Astrocyte (in vitro differentiated cells and primary cell): Measurements from ENCODE around the gene ADGRG6. TPM values are rescaled to one million over a fixed set of nuclear protein-coding genes. Genes with fewer than 3 reads are reported as not detected.

Experiments used
- DNase-seq: peaks from one replicate; pipeline ENCODE4 v3.0.0-alpha.2; 2010; ENCODE audit warnings: low read depth
- FAIRE-seq: peaks from 2 replicates; lab custom pipeline; 2011; peaks lifted over from hg19 to GRCh38; lab: Jason Lieb, UNC
- H2AFZ ChIP-seq: 2 replicates; pipeline ENCODE4 v1.6.0; 2012; ENCODE audit warnings: low read depth, low read length, inconsistent platforms
- H3K27ac ChIP-seq: 2 replicates; pipeline ENCODE4 v1.5.1; 2011; ENCODE audit warnings: low read depth, low read length, inconsistent platforms
- H3K27me3 ChIP-seq: 2 replicates; pipeline ENCODE4 v1.6.0; 2011; ENCODE audit warnings: low read length, inconsistent platforms; ENCODE audit not compliant: insufficient read depth
- H3K36me3 ChIP-seq: 2 replicates; pipeline ENCODE4 v1.5.1; 2011; ENCODE audit warnings: low read length, inconsistent platforms; ENCODE audit not compliant: insufficient read depth
- H3K4me1 ChIP-seq: 2 replicates; pipeline ENCODE4 v1.5.1; 2011; ENCODE audit warnings: low read length, inconsistent platforms; ENCODE audit not compliant: insufficient read depth
- H3K4me2 ChIP-seq: 2 replicates; pipeline ENCODE4 v1.6.0; 2012; ENCODE audit warnings: low read length, inconsistent platforms
- H3K4me3 ChIP-seq: 2 replicates; pipeline ENCODE4 v1.5.1; 2011; ENCODE audit warnings: low read depth, mild to moderate bottlenecking, low read length, inconsistent platforms; ENCODE audit not compliant: insufficient read depth
- H3K79me2 ChIP-seq: 2 replicates; pipeline ENCODE4 v1.6.0; 2012; ENCODE audit warnings: mild to moderate bottlenecking, low read length, inconsistent platforms; ENCODE audit not compliant: insufficient read depth
- H3K9ac ChIP-seq: 2 replicates; pipeline ENCODE4 v1.6.0; 2012; ENCODE audit warnings: mild to moderate bottlenecking, low read length, inconsistent platforms
- H3K9me3 ChIP-seq: 2 replicates; pipeline ENCODE4 v1.5.1; 2012; ENCODE audit warnings: low read depth, mild to moderate bottlenecking, low read length, inconsistent platforms; ENCODE audit not compliant: insufficient read depth
- H4K20me1 ChIP-seq: 2 replicates; pipeline ENCODE4 v1.6.0; 2012; ENCODE audit warnings: low read length, inconsistent platforms; ENCODE audit not compliant: insufficient read depth
- H3K27ac Mint-ChIP-seq: one replicate; pipeline ENCODE4 v1.8.0; 2021; ENCODE audit warnings: mild to moderate bottlenecking, mixed read lengths; ENCODE audit not compliant: unreplicated experiment
- H3K27me3 Mint-ChIP-seq: one replicate; pipeline ENCODE4 v1.8.0; 2021; ENCODE audit warnings: low read depth, mixed read lengths; ENCODE audit not compliant: unreplicated experiment
- H3K36me3 Mint-ChIP-seq: one replicate; pipeline ENCODE4 v1.8.0; 2021; ENCODE audit warnings: low read depth, mixed read lengths; ENCODE audit not compliant: unreplicated experiment
- H3K4me1 Mint-ChIP-seq: one replicate; pipeline ENCODE4 v1.8.0; 2021; ENCODE audit warnings: low read depth, mixed read lengths; ENCODE audit not compliant: unreplicated experiment
- H3K4me3 Mint-ChIP-seq: one replicate; pipeline ENCODE4 v1.8.0; 2021; ENCODE audit warnings: mild to moderate bottlenecking, moderate library complexity, mixed read lengths; ENCODE audit not compliant: unreplicated experiment
- H3K9me3 Mint-ChIP-seq: one replicate; pipeline ENCODE4 v1.8.0; 2021; ENCODE audit warnings: mild to moderate bottlenecking, mixed read lengths; ENCODE audit not compliant: unreplicated experiment
- CTCF ChIP-seq: IDR thresholded peaks from 2 replicates; pipeline ENCODE4 v1.5.1; 2011; ENCODE audit warnings: low read depth, mild to moderate bottlenecking, inconsistent platforms, low read length, moderate library complexity; ENCODE audit not compliant: insufficient read depth
- EZH2 ChIP-seq: IDR thresholded peaks from 2 replicates; pipeline ENCODE4 v1.6.1; 2012; ENCODE audit warnings: mild to moderate bottlenecking, low read length, inconsistent platforms; ENCODE audit not compliant: insufficient read depth
- total RNA-seq: library from RNA; stranded (reverse); gene quantifications from 2 replicates; pipeline ENCODE4 v1.2.1, GENCODE V29; 2021

The ADGRG6 gene
- total RNA-seq, 1 donor from 2014 or later = 98.2 TPM

- H3K79me2 ChIP-seq = no peaks in the 10 kb centered on the region
- no peaks in the 10 kb centered on the region for H3K27me3 ChIP-seq
- peaks cover 4% of the 10 kb centered on the region for H3K4me1 ChIP-seq
- H2AFZ ChIP-seq = no peak overlapping the region
- H3K9me3 Mint-ChIP-seq = no peaks in the 10 kb centered on the region
- no peak overlapping the region for H3K27ac ChIP-seq
- no peak overlapping the region for H3K4me3 Mint-ChIP-seq
- FAIRE-seq = no peak
- TF ChIP-seq CTCF (no peak), EZH2 (no peak)
- H3K4me1 Mint-ChIP-seq = peaks cover 9% of the 10 kb centered on the region
- no peak overlapping the region for H3K27ac Mint-ChIP-seq
- peaks cover 2% of the 10 kb centered on the region for H3K36me3 Mint-ChIP-seq
- H4K20me1 ChIP-seq = no peaks in the 10 kb centered on the region
- H3K9me3 ChIP-seq = no peaks in the 10 kb centered on the region
- H3K36me3 ChIP-seq = no peaks in the 10 kb centered on the region
- no peak for DNase-seq
- no peak overlapping the region for H3K9ac ChIP-seq
- H3K4me3 ChIP-seq = no peak overlapping the region
- H3K4me2 ChIP-seq = no peak overlapping the region
- H3K27me3 Mint-ChIP-seq = no peaks in the 10 kb centered on the region
Measured at GRCh38 chr6:142367501-142368018, 65.8 kb downstream of the ADGRG6 start.

- H3K4me1 ChIP-seq = peaks cover 8% of the 10 kb centered on the region
- H3K9me3 ChIP-seq = no peaks in the 10 kb centered on the region
- no peaks in the 10 kb centered on the region for H3K36me3 ChIP-seq
- H3K27ac Mint-ChIP-seq = no peak overlapping the region
- H3K9me3 Mint-ChIP-seq = no peaks in the 10 kb centered on the region
- DNase-seq (no peak), FAIRE-seq (no peak)
- H3K9ac ChIP-seq = no peak overlapping the region
- H2AFZ ChIP-seq = no peak overlapping the region
- TF ChIP-seq EZH2 (no peak), CTCF (no peak)
- no peaks in the 10 kb centered on the region for H3K27me3 Mint-ChIP-seq
- H3K4me3 Mint-ChIP-seq = no peak overlapping the region
- H3K36me3 Mint-ChIP-seq = peaks cover 2% of the 10 kb centered on the region
- H3K79me2 ChIP-seq = no peaks in the 10 kb centered on the region
- H3K27ac ChIP-seq = no peak overlapping the region
- no peaks in the 10 kb centered on the region for H3K27me3 ChIP-seq
- H3K4me3 ChIP-seq = no peak overlapping the region
- peaks cover 21% of the 10 kb centered on the region for H3K4me1 Mint-ChIP-seq
- no peaks in the 10 kb centered on the region for H4K20me1 ChIP-seq
- H3K4me2 ChIP-seq = no peak overlapping the region
Measured at GRCh38 chr6:142369266-142369665, 67.5 kb downstream of the ADGRG6 start.

GRCh38 chr6:142372348-142372747 is 70.5 kb downstream of the ADGRG6 start:
- H3K27ac ChIP-seq = no peak overlapping the region
- H3K9me3 ChIP-seq = no peaks in the 10 kb centered on the region
- Mint-ChIP-seq H3K27me3 (no peaks in the 10 kb centered on the region), H3K36me3 (peaks cover 2% of the 10 kb centered on the region), H3K4me1 (peaks cover 43% of the 10 kb centered on the region), H3K9me3 (no peaks in the 10 kb centered on the region), H3K4me3 (no peak overlapping the region), H3K27ac (peak overlapping the region; percentile 88)
- H3K4me2 ChIP-seq = peak overlapping the region; percentile 16
- H3K4me3 ChIP-seq = no peak overlapping the region
- FAIRE-seq (peak; percentile 56), DNase-seq (peak; percentile 77)
- H3K9ac ChIP-seq = no peak overlapping the region
- H2AFZ ChIP-seq = no peak overlapping the region
- TF ChIP-seq CTCF (no peak), EZH2 (no peak)
- H3K4me1 ChIP-seq = peaks cover 19% of the 10 kb centered on the region
- H3K27me3 ChIP-seq = no peaks in the 10 kb centered on the region
- H3K79me2 ChIP-seq = no peaks in the 10 kb centered on the region
- H3K36me3 ChIP-seq = no peaks in the 10 kb centered on the region
- no peaks in the 10 kb centered on the region for H4K20me1 ChIP-seq
